Measurements from ENCODE around the gene KRAS.
"Not testable (repeated sequence)": the region's sequence is repeated elsewhere in the genome, so short reads cannot be mapped to it uniquely, and the experiment has no call there.

KRAS gene

DNA sequence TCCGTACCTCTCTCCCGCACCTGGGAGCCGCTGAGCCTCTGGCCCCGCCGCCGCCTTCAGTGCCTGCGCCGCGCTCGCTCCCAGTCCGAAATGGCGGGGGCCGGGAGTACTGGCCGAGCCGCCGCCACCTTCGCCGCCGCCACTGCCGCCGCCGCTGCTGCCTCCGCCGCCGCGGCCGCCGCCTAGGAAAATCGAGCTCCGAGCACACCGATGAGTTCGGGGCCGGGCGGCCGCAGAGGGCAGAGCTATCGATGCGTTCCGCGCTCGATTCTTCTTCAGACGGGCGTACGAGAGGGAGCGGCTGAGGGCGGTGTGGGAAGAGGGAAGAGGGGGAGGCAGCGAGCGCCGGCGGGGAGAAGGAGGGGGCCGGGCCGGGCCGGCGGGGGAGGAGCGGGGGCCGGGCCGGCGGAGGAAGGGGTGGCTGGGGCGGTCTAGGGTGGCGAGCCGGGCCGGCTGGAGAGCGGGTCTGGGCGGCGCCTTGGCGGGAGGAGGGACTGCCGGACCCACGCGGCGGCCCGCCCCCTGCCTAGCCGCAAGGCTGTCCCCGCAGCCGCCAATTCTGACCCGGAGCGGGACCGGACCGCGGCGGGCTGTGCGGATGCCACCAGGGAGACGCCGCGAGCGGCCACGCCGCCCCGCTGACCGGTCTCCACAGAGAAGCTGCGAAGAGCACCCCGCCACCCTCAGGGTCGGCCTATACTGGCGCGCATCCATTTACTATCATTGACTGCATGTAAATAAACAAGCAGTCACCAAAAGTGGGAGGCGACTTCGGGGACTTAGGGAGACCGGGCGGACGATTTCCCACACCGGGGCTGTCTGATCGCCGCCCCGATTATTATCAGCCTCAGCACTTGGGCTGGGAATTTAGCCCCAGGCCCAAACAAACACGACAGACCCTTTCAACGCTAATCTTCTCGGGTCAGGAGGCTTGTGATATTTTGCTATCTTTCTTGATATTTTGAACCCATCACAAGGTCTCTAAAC is at the start of gene KRAS:
Gene KRAS (minus strand): TSS at position 186 of the 987 bp plus-strand sequence.
- DNase-seq = peak; percentile 91 to 93

DNA sequence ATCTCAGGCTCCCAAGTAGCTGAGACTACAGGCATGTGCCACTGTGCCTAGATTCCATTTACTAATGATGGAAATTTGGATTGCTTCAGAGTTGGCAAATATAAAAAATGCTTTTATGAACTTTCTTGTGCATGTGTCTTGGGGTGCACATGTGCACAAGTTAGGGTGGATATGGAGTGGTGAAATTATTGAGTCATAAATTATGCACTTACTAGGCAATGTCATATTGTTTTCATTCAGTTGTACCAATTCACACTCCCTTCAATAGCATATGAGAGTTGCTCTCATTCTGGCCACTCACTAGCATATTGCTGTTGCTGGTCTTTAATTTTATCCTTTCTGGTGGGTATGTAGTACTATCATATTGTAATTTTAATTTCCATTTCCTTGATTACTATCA is 45.7 kb upstream of the KRAS start:
- no peak for DNase-seq

DNA sequence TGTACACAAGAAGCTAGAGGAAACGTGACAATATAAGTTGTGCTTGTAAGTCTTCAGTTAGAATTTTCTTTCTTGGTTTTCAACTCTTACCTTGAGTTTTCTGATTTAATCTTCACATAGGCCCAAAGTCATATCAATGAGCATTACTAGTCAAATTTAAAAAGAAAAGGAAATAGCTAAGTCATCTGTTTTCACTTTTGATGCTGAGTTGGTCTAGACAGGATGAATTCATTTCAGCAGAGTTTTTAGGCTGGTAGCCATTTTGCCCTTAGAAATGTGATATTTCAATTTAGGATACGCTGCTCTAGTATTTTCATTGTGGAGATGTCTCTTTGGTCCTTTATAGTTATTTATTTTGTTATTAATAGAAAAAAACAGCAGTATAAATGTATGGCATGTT is 44.6 kb upstream of the KRAS start:
- no peak for DNase-seq

DNA sequence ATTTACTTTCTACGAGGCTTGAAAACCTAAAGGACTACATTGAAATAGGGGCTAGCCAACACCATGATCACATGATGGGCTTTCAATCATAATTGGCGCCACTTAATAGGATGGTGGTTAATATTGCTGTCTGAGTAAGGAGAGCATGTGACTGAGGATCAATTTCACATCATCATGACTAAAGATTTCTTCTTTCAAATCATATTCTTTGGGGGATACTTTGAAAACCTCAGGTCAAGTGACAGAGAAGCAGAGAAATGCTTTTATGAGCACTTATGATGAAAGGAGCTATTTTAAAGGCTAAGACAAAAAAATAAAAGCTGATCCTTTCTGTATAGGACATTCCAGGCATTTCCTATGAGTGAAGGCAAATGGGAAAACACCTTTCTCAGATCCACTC is 42.9 kb upstream of the KRAS start:
- DNase-seq = no peak

DNA sequence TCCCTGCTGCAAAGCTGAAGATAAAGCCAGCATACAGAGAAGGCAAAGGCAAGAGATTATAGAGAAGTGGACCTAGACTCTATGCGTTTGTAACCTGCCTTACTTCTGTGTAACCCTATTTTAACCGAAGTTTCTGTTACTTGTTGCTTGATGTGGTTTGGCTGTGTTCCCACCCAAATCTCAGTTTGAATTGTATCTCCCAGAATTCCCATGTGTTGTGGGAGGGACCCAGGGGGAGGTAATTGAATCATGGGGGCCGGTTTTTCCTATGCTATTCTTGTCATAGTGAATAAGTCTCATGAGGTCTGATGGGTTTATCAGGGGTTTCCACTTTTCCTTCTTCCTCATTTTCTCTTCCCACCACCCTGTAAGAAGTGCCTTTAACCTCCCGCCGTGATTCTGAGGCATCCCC is 42.1 kb upstream of the KRAS start:
- not testable (repeated sequence) for DNase-seq

DNA sequence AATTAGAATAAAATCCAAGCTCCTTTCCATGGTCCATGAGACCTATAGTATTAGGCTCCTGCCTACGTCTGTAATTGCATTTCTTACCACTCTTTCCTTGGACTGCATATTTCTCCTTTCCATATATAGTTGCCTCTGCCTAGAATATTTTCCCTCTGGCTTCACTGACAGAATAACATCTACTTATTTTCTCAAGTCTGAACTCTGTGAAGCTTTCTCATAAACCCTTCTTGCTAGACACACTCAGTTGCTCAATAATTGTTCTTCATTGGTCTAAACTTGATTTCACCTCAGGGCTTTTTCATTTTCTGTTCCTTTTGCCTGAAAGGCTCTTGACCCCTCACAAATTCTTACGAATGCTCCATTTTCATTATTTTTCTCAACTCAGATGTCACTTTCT is 36.9 kb upstream of the KRAS start:
- DNase-seq = no peak

DNA sequence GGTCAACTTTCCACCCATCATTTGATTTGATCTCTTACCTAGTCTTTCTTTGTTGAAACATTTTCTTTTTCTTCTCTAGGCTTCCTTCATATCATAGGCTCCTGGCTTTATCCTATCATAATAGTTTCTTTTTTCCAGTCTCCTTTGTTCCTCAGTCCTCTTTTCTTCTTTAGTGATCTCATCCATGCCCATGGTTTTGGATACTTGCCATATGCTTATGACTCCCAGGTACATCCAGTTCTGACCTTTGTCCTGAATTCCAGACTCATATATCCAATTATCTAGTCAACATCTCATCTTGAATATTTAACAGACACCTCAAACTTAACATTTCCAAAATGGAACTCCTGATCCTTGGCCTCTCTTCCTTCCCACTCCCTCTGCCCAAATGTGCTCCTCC is 36.1 kb upstream of the KRAS start:
- DNase-seq = no peak

DNA sequence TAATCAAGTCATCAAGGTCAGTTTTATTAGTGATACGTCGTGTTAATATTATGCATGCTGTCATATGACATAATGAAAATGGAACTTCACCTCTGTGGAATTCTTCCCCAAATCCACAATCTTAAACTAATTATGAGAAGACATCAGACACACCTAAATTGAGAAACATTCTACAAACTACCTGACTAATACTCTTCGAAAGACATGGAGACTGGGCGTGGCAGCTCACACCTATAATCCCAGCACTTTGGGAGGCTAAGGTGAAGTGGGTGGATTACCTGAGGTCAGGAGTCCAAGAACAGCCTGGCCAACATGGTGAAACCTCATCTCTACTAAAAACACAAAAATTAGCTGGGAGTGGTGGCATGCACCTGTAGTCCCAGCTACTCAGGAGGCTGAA is 33.3 kb upstream of the KRAS start:
- no peak for DNase-seq

DNA sequence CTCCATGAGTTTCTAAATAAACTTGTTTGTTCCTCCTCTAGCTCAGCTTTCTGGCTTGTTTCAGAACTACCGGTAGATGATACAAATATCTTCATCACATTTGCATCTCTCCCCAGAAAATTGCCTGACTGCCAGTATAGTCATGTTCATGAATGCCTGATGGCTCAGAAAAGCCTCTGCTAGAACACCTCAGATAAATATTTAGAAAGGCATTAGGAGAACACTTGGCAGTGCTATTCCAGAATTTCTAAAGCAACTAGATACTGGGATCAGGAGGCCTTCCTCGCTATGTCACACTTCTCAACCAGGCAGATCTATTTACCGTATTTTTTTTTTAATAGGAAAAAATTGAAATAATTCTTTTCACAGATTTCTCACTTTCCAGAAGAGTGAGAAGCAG is 32.3 kb upstream of the KRAS start:
- no peak for DNase-seq

DNA sequence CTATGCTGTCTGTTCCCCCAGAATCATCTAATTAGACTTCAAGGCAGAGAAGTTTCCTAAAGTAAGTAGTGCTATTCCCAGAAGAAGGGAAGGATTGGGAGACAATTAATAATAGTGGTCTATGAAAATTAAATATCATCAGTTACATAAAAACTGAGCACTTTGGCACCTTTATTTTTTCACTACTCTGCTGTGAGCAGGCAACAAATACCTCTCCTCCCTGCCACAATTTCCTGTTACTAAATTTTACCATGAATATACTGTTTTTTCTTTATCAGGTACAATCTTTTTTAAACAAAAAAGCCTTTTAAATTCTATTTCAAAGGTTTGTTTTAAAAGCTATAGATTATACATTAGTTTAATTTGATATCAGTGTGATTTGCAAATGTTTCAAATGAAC is 29.4 kb upstream of the KRAS start:
- DNase-seq = no peak

DNA sequence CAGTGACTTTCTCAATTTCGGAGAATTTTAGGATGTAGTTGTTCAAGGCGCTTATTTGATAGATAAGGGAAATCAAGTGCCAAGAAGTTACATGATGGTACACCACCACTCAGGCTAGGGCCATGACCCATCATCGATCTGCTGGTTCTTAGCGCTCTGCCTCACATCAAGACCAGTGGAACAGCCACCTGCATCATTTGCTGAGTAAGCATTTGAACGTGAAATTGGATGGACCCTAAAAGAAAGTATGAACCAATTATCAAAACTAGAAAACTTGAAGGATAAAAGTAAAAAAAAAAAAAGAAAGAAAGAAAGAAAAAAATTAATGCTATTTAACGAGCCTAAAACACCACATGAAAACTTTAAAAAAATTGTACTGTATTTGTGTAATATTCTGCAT is 27.5 kb upstream of the KRAS start:
- DNase-seq = no peak

DNA sequence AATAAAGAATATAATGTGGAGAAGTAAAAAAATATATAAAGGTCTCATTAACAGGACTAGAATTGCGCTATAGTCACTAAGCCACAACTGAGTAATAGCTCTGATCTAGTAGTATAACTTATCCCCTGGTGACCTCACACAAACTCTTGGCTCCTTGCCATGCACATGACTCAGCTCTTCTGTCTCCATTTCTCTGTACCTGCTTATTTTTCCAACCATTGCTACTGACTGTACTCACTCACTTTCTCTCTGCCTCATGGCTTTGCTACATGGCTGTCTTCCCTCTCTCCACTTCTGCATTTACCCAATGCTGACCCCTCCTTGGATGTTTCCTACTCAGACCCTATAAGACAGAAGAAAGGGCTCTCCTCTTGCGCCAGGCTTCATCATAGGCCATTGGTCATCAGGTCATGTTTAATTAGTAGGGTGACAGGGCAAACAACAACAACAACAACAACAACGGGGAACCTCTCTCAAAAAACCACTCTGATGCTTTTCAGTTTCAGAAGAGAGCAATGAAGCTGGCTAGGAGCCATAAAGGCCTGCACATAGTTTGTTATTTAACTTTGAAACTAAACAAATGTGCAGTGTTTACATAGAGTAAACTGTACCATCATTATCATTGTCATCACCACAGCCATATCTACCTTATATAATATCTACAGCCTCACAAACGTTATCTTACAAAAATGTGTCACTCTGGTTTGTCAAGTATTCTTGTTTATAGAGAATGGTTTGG is 25.6 kb upstream of the KRAS start:
- DNase-seq = peak; percentile 69 to 72

DNA sequence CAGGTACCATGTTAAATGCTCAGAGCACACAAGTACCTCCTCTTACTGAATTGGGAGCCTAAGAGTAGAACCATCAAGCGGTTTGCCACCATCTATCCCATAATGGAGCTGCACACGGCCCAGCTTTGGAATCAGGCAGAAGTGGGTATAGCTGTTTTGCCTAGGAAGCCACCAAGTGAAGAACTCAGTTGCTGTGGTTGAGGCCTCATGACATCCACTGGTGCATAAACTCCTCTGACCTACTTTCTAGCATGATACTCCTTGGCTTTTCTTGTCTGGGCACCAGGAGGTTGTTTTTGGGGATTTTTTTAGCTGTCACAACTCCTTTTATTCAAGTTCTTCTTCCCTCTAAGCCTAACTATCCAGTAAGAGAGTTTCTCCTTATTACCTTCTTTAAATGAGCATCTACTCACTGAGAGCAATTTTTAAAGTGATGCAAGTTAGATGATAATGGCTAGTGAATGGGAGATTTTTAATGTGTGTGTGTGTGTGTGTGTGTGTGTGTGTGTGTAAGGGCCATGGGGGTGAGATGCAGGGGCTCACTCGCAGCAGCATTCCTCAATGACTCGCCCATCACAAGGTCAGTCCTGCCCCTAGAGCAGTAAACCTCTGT is 20.9 kb upstream of the KRAS start:
- no peak for DNase-seq

DNA sequence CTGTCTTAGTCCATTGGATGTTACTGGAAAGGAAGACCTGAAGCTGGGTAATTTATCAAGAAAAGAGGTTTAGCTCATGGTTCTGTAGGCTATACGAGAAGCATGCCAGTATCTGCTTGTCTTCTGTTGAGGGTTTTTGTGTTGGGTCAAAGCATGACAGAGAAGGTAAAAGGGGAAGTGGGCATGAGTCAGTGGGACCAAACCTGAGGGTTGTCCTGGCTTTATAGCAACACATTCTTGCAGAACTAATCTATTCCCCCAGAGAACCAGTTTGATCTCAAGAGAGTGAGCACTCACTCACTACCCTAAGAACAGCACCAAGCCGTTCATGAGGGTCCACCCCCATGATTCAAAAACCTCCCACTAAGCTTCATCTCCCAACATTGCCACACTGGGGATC is 19.0 kb upstream of the KRAS start:
- DNase-seq = no peak

DNA sequence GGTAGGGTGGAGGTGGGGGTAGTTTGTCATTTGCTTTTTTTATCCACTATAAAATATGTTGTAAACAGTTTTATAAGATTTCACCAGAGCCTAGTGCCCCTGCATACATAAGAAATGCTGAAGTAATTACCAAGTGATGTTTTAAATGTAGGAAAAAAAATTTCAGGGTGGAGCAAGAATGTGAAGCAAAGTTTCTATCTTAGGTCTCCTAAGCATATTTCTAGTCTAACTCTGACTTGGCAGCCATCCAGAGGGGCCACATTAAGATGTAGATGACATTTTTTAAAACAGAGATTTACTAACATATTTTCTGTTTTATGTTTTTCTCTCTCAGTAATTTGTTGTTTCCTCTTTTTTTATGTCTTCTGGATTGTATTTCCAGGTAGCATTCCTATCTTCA is 15.8 kb upstream of the KRAS start:
- no peak for DNase-seq

DNA sequence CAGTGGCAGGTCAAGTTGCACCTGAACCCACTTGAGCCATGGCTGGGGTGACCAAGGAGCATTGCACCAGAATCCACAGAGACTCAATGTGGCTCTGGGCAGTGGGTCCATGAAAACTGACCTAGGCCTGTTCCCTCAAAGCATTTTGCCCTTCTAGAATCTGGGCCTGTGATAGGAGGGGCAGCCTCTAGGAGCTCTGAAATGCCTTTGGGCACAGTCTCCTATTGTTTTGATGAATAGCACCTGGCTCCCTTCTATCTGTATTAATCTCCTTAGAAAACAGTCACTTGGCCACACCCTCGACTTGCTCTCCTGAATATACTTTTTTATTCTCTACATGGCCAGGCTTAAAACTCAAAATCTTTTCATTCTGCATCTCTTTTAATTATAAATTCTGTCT is 14.1 kb upstream of the KRAS start:
- no peak for DNase-seq

DNA sequence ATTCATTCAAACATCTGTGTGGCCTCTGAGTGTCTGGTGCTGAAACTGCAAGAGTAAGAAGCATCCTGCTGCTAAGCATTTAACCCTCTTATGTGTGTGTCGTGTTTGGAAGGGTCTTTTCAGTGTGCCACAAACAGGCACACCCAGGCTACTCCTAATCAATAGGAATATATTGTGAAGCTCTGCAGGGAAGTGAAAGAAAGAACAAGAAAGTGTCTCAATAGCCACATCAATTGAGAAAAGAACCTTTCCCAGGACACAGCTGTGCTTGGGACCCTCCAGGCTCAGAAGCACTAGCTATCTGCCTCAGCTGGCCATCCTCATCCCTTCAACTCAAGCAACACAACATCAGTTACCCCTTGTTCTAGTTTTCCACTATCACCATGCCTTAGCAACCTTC is 13.4 kb upstream of the KRAS start:
- DNase-seq = no peak

DNA sequence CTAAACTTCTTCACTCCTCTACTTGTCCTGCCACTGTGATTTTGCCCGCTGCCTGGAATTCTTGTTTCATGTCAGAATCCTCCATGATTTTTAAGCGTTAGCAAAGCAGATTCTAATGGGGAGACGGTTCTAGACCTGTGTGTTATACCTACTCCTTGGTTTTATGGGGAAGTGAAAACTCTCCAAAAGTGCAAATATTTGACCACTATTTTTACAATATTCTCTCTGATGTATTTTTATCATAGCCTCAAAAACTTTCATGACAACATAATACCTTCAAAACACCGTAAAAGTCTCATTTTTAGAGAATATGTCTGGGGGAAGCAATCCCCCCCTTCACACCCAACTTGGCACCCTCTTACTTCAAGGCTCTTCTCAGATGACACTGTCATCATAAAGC is 12.9 kb upstream of the KRAS start:
- no peak for DNase-seq

DNA sequence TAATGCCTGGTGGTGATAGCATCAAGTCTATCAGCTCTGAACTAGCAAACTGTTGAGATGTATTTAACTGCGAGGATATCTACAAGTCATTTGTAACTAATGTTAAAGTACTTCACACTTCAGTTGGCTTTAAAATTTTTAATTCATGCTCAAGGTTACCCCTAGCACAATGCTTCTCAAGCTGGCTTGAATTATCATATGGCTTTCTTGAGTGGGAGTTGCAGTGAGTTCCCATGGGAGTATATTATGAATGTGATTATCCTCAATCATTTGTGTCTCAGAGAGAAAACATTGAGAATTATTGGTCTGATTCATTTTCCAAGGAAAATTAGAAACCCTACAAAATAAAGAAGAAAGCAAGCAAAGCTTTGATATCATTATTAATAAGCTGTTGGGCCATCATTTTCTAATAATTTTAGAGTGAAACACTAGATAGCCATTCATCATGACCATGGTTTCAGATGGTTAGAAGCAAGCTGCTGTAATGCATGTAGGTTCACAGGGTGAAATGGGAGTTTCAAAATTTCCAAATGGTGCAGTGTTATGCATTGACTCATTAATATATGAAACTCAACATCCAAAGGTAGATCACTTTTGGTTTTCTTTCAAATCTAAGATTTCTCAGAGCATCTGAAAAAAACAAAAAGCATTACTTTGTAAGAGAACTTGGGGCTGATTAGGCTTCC is 11.8 kb upstream of the KRAS start:
- no peak for DNase-seq

DNA sequence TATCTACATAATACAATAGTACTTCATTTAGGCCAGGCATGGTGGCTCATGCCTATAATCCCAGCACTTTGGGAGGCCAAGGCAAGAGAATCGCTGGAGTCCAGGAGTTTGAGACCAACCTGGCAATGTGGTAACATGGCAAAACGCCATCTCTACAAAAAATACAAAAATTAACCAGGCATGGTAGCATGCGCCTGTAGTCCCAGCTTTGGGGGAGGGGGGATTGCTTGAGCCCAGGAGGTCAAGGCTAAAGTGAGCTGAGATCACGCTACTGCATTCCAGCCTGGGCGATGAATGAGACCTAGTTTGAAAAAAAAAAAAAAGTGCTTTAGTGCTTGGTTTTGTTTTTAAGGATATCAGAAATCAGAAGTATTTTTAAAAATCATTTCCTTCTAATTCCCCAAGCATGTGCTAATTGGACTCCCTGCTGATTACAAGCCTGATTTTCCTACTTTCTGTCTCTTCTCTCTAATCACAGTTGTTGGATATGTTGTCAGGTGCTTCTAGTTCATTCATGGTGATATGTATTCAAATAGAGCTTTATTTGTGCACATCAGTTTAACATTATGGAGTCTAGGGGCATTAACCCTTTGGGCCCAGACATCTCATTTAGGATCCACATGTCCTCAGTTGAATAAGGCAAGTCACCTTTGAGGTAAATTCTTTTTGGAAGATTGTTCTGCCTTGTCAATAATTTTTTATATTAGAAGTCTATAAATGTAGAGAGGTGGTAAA is 7.0 kb upstream of the KRAS start:
- DNase-seq = no peak

DNA sequence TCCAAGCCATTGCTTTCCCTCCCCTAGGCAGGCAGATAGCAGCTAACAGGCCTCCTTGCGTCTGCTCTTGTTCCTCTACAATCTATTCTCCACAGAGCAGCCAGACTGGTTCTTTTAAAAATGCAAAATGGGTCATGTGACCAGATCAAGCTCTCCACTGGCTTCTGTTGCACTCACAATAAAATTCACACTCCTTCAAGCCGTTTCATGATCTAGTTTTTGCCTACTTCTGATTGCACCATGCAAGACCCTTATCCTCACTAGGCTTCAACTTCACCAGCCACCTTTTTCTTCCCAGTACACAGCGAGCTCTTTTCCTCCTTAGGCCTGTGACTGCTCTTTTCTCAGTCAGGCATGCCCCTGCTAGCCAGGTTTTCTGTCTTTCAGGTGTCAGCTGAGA is 6.1 kb upstream of the KRAS start:
- no peak for DNase-seq

DNA sequence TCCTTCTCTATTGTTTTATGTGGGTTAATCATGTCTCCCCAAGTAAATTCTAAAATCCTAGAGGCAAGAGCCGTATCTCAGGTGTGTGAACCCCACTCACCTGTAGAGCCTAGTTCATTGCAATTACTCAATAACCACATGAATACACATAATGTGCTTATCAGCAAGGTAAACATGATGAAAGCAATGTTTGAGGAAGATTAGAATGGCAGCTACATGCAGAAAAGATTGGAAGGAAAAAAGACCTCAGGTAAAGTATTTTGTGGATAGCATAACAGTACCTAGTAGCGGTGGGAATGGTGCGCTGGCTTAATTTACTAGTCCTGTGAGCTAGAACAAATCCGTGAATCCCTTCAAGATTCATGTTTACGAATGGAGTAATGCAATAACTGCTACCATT is 5.3 kb upstream of the KRAS start:
- no peak for DNase-seq
